GM12892 (cell line): ENCODE data around the gene OST4.

Experiments used
- POLR2A ChIP-seq: IDR thresholded peaks from 2 replicates; pipeline ENCODE4 v1.6.1; 2011; ENCODE audit warnings: low read depth, low read length, control low read depth
- POLR2AphosphoS5 ChIP-seq: IDR thresholded peaks from 2 replicates; pipeline ENCODE4 v1.6.1; 2011; ENCODE audit warnings: low read depth, low read length, control low read depth
- TAF1 ChIP-seq: IDR thresholded peaks from 2 replicates; pipeline ENCODE4 v1.6.1; 2011; ENCODE audit warnings: low read depth, mild to moderate bottlenecking, control low read depth, low read length, borderline replicate concordance

DNA sequence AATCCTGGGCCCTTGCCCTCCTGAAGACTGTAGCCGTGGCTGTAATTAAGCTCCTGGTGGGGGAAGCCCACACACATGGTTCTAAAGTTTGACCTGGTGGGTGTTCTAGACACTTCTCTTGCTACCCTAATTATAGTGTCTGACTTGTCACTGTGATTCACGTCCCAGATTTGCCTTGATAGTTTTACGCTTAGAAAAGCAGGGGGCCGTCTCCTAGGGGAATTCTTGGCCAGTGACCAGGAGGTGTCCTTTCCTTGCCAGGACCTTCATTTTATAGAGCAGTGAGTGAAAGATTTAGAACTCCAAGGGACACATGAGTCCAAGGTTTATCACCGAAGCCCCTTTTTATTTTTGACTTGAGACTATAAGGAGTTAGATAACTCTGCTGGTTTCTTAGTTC, 29.7 kb downstream of the OST4 start:
- TF ChIP-seq POLR2A (no peak), POLR2AphosphoS5 (no peak), TAF1 (no peak)
